ENCODE measurements around the gene RTN4RL1. TPM values are rescaled to one million over a fixed set of nuclear protein-coding genes. Genes with fewer than 3 reads are reported as not detected.
A peak's percentile ranks its signal among the peaks of the same experiment; 100 is the strongest.

The RTN4RL1 gene
- total RNA-seq, 1 donor from 2014 or later = 50.3 TPM

DNA sequence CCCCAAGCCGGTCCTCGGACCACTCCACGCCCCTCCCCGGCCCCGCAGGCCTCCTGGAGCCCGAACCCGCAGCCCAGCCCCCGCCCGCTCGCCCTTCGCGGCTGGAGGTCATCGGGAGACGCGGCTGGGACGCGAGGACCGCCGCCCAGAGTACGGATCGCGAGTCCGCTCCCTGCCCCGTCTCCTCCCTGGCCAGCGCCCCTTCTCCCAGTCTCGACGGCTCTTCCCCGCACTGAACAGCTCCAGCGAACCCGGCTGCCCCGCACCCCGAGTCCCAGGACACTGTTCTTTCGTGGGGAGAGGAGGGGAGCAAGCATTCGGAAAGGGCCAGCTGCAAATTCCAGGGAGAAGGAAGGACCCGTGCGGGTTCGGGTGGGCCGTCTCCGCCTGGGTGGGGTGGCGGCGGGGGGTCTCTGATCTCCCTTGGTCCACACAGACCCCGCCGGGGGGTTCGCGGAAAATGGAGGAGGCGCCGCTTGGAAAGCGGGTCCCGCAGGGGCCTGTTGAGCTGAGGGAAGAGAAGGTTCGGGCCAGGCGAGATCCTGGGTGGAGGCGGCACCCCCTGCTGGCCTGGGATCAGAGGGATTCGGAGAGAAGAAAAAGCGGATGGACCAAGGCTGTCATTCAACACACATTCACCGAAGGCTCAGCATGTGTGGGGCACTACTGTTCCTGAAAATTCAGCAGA is 632 bp upstream of the RTN4RL1 start:
- TF ChIP-seq, protein P1, sequence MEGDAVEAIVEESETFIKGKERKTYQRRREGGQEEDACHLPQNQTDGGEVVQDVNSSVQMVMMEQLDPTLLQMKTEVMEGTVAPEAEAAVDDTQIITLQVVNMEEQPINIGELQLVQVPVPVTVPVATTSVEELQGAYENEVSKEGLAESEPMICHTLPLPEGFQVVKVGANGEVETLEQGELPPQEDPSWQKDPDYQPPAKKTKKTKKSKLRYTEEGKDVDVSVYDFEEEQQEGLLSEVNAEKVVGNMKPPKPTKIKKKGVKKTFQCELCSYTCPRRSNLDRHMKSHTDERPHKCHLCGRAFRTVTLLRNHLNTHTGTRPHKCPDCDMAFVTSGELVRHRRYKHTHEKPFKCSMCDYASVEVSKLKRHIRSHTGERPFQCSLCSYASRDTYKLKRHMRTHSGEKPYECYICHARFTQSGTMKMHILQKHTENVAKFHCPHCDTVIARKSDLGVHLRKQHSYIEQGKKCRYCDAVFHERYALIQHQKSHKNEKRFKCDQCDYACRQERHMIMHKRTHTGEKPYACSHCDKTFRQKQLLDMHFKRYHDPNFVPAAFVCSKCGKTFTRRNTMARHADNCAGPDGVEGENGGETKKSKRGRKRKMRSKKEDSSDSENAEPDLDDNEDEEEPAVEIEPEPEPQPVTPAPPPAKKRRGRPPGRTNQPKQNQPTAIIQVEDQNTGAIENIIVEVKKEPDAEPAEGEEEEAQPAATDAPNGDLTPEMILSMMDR (IDR thresholded peaks at IDR 0.05; ENCODE audit: partially characterized antibody, unreplicated experiment) = peak; percentile 73
- peak; percentile 90 for DNase-seq
- Mint-ChIP-seq H3K9me3 (ENCODE audit: unreplicated experiment) (peaks cover 6% of the 10 kb centered on the region), H3K4me3 (ENCODE audit: unreplicated experiment) (peak overlapping the region; percentile 85), H3K4me1 (ENCODE audit: low read depth, unreplicated experiment) (peaks cover 13% of the 10 kb centered on the region), H3K27ac (ENCODE audit: unreplicated experiment) (peak overlapping the region; percentile 7), H3K27me3 (ENCODE audit: unreplicated experiment) (peaks cover 9% of the 10 kb centered on the region), H3K36me3 (ENCODE audit: unreplicated experiment) (no peaks in the 10 kb centered on the region)

DNA sequence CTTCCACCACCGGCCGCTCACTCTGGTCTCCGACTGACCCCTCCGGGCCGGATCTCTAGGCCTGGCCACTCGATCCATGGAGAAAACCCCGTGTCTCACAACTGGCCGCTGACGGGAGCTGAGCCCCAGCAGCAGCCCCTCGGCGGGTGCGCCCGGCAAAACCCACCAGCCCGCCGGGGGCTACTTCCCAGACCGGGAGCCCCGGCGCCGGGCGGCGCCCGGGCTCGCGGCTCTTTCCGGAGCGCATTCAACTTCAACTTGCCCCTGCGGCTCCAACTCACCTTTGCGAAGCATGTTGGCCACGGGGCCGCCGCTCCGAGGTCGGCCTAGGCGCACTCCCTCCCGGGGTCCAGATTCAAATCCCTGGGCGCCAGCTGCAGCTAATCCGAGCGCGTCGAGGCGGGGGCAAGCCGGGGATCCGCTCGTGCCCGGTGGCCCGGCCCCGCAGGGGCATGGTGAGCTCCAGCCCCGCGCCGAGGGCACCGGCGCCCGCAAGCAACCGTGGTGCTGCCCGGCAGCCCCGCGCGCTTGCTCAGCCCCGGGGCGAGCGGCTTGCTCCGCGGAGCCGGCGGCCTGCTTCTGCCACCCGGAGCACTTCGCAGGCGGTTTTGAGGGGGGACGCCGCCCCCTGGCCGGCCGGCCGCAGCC is 438 bp downstream of the RTN4RL1 start:
- peak; percentile 54 for DNase-seq
- no peak overlapping the region for H3K27ac Mint-ChIP-seq (ENCODE audit: unreplicated experiment)
- H3K4me1 Mint-ChIP-seq (ENCODE audit: low read depth, unreplicated experiment) = peaks cover 20% of the 10 kb centered on the region
- no peaks in the 10 kb centered on the region for H3K36me3 Mint-ChIP-seq (ENCODE audit: unreplicated experiment)
- peaks cover 14% of the 10 kb centered on the region for H3K27me3 Mint-ChIP-seq (ENCODE audit: unreplicated experiment)
- peak overlapping the region; percentile 92 for H3K4me3 Mint-ChIP-seq (ENCODE audit: unreplicated experiment)
- peaks cover 10% of the 10 kb centered on the region for H3K9me3 Mint-ChIP-seq (ENCODE audit: unreplicated experiment)
- TF ChIP-seq, protein P1 (IDR thresholded peaks at IDR 0.05; ENCODE audit: partially characterized antibody, unreplicated experiment) = no peak

GRCh38 chr17:2023692-2024571 is 1.2 kb downstream of the RTN4RL1 start:
- Mint-ChIP-seq H3K4me3 (ENCODE audit: unreplicated experiment) (peak overlapping the region; percentile 92), H3K27ac (ENCODE audit: unreplicated experiment) (peak overlapping the region; percentile 59), H3K27me3 (ENCODE audit: unreplicated experiment) (peaks cover 20% of the 10 kb centered on the region), H3K4me1 (ENCODE audit: low read depth, unreplicated experiment) (peaks cover 27% of the 10 kb centered on the region), H3K36me3 (ENCODE audit: unreplicated experiment) (no peaks in the 10 kb centered on the region), H3K9me3 (ENCODE audit: unreplicated experiment) (peaks cover 16% of the 10 kb centered on the region)
- DNase-seq = peak; percentile 77
- TF ChIP-seq, protein P1 (IDR thresholded peaks at IDR 0.05; ENCODE audit: partially characterized antibody, unreplicated experiment) = no peak

GRCh38 chr17:2023256-2023655 is 1.9 kb downstream of the RTN4RL1 start:
- Mint-ChIP-seq H3K27ac (ENCODE audit: unreplicated experiment) (peak overlapping the region; percentile 55), H3K4me3 (ENCODE audit: unreplicated experiment) (peak overlapping the region; percentile 85), H3K36me3 (ENCODE audit: unreplicated experiment) (no peaks in the 10 kb centered on the region), H3K9me3 (ENCODE audit: unreplicated experiment) (peaks cover 23% of the 10 kb centered on the region), H3K27me3 (ENCODE audit: unreplicated experiment) (peaks cover 25% of the 10 kb centered on the region), H3K4me1 (ENCODE audit: low read depth, unreplicated experiment) (peaks cover 30% of the 10 kb centered on the region)
- TF ChIP-seq, protein P1 (IDR thresholded peaks at IDR 0.05; ENCODE audit: partially characterized antibody, unreplicated experiment) = no peak
- DNase-seq = no peak

Data from glutamatergic neuron (in vitro differentiated cells).